ENCODE measurements around the gene TTC39C. TPM values are rescaled to one million over a fixed set of nuclear protein-coding genes. Genes with fewer than 3 reads are reported as not detected.

TTC39C gene
- total and polyA plus RNA-seq, 9 donors, result 7.2 to 31.0 (median 14.0) TPM

DNA sequence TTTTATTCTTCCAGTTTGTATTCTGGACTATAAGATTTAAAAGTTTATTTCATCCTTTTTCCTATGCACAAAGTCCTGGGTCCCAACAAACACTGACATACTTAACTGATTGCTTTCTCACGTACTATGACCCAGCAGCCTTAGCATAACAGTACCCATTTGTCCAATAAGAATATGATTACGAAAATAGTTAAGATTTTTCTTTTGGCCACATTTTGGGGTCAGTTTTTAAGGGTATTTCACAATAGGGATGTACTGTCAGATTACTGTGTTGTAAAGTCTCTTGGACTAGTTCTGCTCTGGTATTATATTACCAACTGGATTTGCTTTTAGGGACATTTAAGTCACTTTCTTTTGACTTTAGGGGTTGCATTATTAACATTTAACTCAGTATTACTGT is 46.1 kb downstream of the TTC39C start:
- H3K27me3 ChIP-seq, result no peaks in the 10 kb centered on the region
- intact Hi-C loops (cut with DNase I), result no loop called here
- no peaks in the 10 kb centered on the region for H3K36me3 ChIP-seq
- H3K9me3 ChIP-seq, result no peaks in the 10 kb centered on the region
- no peak overlapping the region for H3K27ac ChIP-seq
- no peak for DNase-seq
- 85 to 86% (median 86%) methylated on average over 2 of the region's 2 CpGs for WGBS, 3 donors
- TF ChIP-seq POLR2A (IDR thresholded peaks at IDR 0.05) (no peak), EP300 (IDR thresholded peaks at IDR 0.05) (no peak)
- TF ChIP-seq, protein P1, sequence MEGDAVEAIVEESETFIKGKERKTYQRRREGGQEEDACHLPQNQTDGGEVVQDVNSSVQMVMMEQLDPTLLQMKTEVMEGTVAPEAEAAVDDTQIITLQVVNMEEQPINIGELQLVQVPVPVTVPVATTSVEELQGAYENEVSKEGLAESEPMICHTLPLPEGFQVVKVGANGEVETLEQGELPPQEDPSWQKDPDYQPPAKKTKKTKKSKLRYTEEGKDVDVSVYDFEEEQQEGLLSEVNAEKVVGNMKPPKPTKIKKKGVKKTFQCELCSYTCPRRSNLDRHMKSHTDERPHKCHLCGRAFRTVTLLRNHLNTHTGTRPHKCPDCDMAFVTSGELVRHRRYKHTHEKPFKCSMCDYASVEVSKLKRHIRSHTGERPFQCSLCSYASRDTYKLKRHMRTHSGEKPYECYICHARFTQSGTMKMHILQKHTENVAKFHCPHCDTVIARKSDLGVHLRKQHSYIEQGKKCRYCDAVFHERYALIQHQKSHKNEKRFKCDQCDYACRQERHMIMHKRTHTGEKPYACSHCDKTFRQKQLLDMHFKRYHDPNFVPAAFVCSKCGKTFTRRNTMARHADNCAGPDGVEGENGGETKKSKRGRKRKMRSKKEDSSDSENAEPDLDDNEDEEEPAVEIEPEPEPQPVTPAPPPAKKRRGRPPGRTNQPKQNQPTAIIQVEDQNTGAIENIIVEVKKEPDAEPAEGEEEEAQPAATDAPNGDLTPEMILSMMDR (IDR thresholded peaks at IDR 0.05), result no peak
- no peak overlapping the region for H3K4me3 ChIP-seq
- H3K4me1 ChIP-seq (ENCODE audit: insufficient read depth), result no peaks in the 10 kb centered on the region

DNA sequence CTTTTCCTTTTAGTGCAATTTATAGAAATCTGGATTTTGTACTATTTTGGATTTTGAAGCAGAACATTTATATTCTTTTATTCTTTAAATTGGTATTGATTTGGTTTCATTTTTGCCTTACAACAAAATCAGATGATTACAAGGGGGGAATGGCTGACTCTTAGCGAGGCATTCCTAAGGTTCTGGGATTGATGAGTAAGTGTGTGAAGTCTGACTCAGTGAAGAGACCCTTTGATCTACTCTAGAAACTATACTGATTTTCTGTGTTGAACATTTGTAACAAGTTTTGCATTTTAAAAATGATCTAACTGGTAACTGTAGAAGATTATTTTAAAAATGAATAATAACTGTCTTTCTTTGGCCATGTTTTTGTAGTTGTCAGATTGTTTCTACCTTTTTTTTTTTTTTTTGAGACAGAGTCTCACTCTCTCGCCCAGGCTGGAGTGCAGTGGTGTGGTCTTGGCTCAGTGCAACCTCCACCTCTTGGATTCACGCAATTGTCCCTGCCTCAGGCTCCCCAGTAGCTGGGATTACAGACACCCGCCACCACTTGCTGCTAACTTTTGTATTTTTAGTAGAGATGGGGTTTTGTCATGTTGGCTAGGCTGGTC is 48.7 kb downstream of the TTC39C start:
- Histone ChIP-seq H3K36me3 (no peaks in the 10 kb centered on the region), H3K4me1 (ENCODE audit: insufficient read depth) (no peaks in the 10 kb centered on the region), H3K4me3 (no peak overlapping the region), H3K9me3 (no peaks in the 10 kb centered on the region), H3K27ac (no peak overlapping the region), H3K27me3 (no peaks in the 10 kb centered on the region)
- intact Hi-C loops (cut with DNase I), result no loop called here
- no peak for DNase-seq
- TF ChIP-seq EP300 (IDR thresholded peaks at IDR 0.05) (no peak), POLR2A (IDR thresholded peaks at IDR 0.05) (no peak)
- TF ChIP-seq, protein P1 (IDR thresholded peaks at IDR 0.05), result no peak
- 76 to 89% (median 77%) methylated on average over 4 of the region's 4 CpGs for WGBS, 3 donors

DNA sequence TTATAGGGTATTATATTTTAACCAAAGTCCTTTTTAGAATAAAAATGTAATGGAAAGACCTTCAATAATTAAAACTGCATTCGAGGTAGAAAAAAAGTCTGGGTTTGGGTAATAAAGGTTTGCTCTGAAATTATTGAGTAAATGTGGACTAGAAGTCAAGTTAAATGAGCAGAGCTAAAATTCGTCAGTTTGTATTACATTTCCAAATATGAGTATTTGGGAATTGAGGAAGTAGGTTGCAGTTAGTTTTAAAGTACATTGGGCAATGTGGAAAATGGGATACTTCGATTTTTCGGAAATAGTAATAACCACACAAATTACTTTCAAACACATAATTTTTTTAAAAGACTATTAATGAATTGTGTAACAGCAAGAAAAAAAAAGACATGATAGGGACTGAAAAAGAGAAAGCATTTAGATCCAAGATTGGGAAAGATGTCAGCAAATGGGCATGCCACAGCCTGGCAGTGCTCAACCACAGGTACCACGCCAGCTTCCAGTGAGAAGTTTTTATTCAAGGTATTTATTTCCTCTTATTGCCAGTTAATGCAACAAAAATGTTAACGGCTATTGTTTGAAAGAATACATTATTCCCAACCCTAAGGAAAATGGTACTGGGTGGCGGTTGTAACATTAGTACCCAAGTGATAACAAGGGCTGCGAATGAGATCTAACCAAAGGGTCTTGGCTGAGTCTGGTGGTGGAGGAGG is 50.0 kb downstream of the TTC39C start:
- intact Hi-C loops (cut with DNase I), result no loop called here
- no peak for DNase-seq
- H3K36me3 ChIP-seq, result no peaks in the 10 kb centered on the region
- WGBS, 3 donors, result 95 to 97% (median 96%) methylated on average over 8 of the region's 8 CpGs
- H3K4me1 ChIP-seq (ENCODE audit: insufficient read depth), result no peaks in the 10 kb centered on the region
- H3K27me3 ChIP-seq, result no peaks in the 10 kb centered on the region
- no peak overlapping the region for H3K27ac ChIP-seq
- no peaks in the 10 kb centered on the region for H3K9me3 ChIP-seq
- no peak overlapping the region for H3K4me3 ChIP-seq
- no peak for TF ChIP-seq EP300 (IDR thresholded peaks at IDR 0.05)
- no peak for TF ChIP-seq POLR2A (IDR thresholded peaks at IDR 0.05)
- TF ChIP-seq, protein P1 (IDR thresholded peaks at IDR 0.05), result no peak

- Histone ChIP-seq H3K36me3 (no peaks in the 10 kb centered on the region), H3K9me3 (no peaks in the 10 kb centered on the region), H3K27me3 (no peaks in the 10 kb centered on the region), H3K4me3 (no peak overlapping the region), H3K4me1 (ENCODE audit: insufficient read depth) (no peaks in the 10 kb centered on the region), H3K27ac (no peak overlapping the region)
- DNase-seq, result no peak
- TF ChIP-seq POLR2A (IDR thresholded peaks at IDR 0.05) (no peak), EP300 (IDR thresholded peaks at IDR 0.05) (no peak)
- TF ChIP-seq, protein P1 (IDR thresholded peaks at IDR 0.05), result no peak
- WGBS, 3 donors, result 91 to 96% (median 96%) methylated on average over 2 of the region's 2 CpGs
- intact Hi-C loops (cut with DNase I), result no loop called here
These were observed 51.4 kb downstream of the TTC39C start for GRCh38 chr18:24065906-24066305.
